Activated T-helper 1 cell treated with Interleukin-2 at 50 U/mL for 16 hours (primary cell): ENCODE measurements around the gene NPY2R.

Experiments
- DNase-seq: peaks from one replicate; pipeline ENCODE4 v3.0.0-alpha.2; 2020; ENCODE audit warnings: low read depth

Gene NPY2R, protein sequence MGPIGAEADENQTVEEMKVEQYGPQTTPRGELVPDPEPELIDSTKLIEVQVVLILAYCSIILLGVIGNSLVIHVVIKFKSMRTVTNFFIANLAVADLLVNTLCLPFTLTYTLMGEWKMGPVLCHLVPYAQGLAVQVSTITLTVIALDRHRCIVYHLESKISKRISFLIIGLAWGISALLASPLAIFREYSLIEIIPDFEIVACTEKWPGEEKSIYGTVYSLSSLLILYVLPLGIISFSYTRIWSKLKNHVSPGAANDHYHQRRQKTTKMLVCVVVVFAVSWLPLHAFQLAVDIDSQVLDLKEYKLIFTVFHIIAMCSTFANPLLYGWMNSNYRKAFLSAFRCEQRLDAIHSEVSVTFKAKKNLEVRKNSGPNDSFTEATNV

DNA sequence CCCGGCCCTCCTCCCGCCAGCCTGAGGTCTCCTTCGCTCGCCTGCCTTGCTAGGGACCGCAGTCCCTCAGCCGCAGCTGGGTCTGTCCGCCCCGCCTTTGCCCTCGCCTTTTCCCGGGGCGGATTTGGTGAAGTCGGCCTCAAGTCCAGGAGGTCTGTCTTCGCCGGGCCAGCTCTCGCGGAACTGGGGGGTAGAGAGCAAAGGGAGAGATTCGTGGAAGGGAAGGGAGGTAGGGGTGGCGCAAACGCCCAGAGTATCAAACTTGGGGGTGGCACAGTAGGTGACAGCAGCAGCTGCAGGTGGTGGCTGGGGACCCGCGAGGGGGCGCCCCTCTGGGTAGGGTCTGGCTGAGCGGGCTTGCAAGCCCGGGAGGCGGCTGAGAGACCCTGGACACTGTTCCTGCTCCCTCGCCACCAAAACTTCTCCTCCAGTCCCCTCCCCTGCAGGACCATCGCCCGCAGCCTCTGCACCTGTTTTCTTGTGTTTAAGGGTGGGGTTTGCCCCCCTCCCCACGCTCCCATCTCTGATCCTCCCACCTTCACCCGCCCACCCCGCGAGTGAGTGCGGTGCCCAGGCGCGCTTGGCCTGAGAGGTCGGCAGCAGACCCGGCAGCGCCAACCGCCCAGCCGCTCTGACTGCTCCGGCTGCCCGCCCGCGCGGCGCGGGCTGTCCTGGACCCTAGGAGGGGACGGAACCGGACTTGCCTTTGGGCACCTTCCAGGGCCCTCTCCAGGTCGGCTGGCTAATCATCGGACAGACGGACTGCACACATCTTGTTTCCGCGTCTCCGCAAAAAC lies at the start of gene NPY2R:
NPY2R (plus strand) TSS at position 379 of the 797 bp plus-strand sequence. CDS start 5,304 bp downstream, outside the sequence.
- DNase-seq = no peak

GRCh38 chr4:155161357-155161756 lies 47.1 kb upstream of the NPY2R start:
- no peak for DNase-seq

DNA sequence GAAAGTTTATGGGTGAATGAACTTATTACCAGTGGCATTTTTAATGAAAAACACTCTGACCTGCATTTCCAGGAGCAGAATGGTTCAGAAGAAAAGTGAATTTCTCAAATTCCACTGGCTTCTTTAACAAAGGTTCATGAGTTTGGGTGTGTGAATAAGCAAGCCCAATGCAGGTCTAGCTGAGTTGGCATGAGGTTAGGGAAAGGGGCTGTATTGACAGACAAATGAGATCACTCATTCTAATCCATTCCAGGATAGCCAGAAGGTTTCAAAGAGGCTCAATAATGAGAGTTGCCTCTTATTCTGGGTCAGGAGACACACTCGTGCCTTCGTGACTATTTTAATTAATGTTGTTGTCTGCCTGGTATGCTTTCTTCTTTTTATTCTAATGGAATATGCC lies 43.7 kb upstream of the NPY2R start:
- no peak for DNase-seq

GRCh38 chr4:155170569-155170968 lies 37.9 kb upstream of the NPY2R start:
- DNase-seq = no peak

DNA sequence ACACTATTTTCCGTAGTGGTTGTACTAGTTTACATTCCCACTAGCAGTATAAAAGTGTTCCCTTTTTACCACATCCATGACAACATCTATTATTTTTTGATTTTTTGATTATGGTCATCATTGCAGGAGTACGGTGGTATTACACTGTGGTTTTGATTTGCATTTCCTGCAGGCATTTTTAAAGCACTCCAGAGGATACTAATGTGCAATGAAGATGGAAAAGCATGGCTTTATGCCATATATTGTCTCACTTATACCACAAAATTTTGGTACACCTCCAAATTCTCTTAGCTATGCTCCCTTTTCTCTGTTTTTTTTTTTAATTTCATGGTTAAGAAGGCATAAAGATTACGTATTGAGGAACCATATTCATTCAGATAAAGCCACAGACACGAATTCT lies 35.1 kb upstream of the NPY2R start:
- DNase-seq = no peak

DNA sequence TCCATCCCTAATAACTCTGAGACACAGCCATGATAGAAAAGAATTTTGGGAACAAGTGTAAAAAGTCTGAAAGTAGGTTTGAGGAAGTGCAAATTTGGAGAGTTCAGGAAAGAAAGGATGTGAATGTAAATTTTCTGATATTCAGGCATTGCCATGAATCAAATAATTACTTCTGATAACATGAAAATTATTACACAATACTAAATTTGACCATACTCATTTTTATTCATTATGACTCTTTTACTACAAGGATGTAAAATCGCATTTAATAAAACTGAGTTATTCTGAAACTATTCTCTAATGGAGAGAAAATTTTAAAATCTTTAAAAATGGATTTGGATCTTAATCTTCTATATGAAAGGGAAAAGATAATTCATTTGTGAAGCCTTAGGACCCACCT lies 33.8 kb upstream of the NPY2R start:
- no peak for DNase-seq

DNA sequence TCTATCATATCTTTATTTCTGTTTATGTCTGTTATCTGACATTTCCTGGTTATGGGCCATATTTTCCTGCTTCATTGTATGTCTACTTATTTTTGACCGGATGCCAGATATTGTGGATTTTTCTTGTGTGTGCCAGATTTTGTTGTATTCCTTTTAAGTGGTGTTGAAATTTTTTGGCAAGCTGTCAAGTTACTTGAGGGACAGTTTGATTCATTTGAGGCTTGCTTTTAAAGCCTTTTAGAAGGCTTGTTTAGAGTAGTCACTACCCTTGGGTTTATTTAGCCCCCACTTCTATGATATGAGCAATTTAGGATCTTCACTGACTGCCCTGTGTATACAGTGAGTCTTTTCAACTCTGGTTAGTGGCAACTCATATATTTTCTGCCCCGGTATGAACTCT lies 29.2 kb upstream of the NPY2R start:
- DNase-seq = no peak

GRCh38 chr4:155186972-155187371 lies 21.5 kb upstream of the NPY2R start:
- DNase-seq = no peak

DNA sequence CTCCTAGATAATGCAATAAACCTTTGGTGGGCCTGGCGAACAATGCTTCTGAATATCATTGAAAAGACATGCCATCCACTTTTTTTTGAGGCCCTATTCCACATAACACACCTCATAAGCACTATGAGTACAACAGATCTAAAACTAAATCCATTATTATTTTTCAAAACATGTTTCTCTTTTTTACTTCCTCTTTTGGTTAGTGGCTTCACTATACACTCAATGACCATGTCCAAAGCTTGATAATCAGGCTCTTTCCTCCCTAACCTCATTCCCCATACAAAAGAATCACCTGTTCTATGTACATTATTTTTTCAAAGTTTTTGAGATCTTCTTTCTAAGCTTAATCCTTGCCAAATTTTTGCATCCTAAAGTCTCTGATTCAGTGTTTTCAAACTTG lies 20.4 kb upstream of the NPY2R start:
- no peak for DNase-seq

DNA sequence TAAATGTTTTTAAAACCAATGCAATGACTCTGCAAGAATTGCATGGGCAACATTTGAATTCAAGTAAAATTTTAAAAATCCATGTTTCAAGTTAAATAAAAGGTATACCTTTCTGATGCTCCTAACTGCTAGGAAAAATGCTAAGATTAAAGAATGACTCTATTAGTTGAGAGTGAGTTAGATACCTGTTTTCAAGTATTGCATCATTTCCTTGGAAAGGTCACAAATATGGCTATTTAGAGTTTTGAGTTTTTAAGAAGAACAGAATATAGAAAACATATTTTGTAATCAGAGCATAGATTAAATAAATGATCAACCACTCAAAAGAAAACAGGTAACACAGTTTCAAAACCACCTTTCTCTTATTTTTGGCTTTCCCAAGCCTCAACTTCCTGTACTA lies 18.3 kb upstream of the NPY2R start:
- DNase-seq = no peak

DNA sequence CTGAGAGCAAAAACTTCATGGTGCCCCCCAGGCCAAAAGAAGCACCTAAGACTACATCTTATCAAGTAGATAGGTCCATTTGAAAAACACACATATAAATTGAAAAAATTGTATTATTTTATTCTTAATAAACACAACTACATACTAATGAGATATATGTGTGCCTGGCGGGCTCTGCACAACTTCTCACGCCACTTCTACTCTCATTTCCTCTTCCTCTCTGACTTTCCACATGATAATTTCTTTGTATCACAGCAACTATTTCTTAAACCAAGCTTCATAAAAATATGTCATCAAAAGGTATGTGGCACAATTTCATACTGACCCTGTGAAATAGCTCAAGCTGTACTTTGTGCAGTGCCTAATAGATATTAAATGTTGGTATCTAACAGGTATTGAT lies 10.7 kb upstream of the NPY2R start:
- no peak for DNase-seq

GRCh38 chr4:155207534-155208257 lies 740 bp upstream of the NPY2R start:
- DNase-seq = no peak

- no peak for DNase-seq
These were observed 11.6 kb downstream of the NPY2R start for GRCh38 chr4:155220025-155220424.

- no peak for DNase-seq
These were observed 18.7 kb downstream of the NPY2R start for GRCh38 chr4:155227131-155227530.

DNA sequence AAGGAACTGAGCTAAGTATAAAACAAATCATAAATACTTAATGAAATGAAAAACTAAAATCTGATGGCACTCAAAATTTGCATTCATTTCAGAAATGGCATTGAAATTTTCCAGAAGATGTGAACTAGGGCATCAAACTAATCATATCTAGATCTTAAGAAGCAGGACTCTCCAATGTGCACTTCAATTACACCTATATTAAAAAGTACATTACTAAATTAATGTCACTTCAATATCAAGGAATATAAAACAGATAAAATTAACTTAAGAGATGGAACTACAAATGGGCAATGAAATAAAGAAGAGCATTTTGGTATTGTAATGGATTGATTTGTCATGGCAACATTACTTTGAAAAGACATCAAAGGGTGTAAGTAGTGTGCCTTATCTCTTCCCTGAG lies 20.3 kb downstream of the NPY2R start:
- DNase-seq = no peak

- DNase-seq = no peak
These were observed 24.0 kb downstream of the NPY2R start for GRCh38 chr4:155232432-155232831.

DNA sequence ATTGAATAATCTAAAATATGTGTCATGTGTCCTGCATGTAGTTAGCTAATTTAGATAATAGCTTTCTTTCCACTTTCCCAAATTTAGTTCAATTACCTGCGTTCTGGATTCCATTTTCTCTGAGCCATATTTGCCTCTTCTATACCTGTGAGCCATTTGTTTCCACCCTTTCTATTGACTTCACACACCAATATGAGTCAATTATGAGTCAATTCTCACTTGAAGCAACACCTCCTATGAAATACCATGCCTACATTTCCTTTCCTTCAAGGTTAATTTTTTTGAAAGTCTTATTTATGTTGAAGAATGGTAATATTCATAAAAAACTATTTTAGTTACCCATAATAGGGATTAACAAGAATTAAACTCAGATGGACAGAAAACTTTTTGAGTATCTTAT lies 25.8 kb downstream of the NPY2R start:
- DNase-seq = no peak

DNA sequence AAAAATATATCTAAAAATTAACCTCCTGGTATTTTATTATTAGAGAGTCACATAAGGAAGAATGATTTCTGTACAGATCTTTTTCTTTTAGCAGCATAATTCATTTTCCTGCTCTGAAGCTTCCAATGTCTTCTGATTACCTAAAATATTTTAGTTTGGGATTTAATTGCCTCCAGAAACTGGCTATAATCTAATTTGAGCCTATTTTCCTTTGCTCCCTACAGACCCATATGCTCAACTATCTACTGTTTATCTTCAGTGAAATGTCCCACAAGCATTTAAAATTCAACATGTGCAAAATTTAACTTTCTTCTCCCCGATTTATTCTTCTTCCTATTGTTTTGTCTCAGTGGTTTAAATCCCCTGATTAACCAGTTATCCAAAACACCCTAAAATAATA lies 29.1 kb downstream of the NPY2R start:
- no peak for DNase-seq

DNA sequence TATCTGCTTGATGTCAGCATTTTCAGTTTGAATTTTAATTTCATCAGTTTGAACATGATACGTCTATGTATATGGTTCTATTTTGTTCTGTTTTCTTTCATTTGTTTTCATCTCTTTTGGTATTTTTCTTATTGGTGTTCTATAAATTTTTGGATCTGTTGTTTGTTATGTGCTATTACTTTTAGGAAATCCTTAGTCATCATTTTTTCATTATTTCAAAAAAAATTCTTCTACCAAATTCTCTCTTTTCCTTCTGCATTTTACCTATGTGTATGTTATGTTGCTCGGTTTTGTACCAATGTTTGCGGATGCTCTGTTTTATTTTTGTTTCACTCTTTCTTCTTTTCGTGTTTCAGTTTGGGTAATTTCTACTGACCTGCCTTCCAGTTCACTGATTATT lies 32.8 kb downstream of the NPY2R start:
- DNase-seq = no peak

- DNase-seq = no peak
These were observed 33.2 kb downstream of the NPY2R start for GRCh38 chr4:155241664-155242063.

DNA sequence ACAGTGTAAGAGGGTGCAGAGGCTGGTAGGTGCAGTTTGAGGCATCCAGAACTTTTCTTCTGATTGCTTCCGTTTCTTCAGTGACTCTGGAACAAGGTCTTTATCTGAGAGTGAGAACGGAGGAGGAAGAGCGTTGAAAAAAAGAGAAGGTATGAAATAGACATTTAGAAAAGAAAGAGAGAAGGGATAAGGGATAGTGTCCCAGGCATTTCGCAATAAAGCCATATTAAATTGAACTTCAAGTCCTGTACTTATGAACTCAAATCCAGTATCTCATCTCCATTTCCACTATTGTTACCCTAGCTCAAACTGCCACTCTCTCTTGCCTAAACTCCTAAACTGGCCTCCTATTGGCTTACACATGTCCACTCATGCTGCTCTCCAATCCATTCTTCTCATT lies 36.7 kb downstream of the NPY2R start:
- no peak for DNase-seq

DNA sequence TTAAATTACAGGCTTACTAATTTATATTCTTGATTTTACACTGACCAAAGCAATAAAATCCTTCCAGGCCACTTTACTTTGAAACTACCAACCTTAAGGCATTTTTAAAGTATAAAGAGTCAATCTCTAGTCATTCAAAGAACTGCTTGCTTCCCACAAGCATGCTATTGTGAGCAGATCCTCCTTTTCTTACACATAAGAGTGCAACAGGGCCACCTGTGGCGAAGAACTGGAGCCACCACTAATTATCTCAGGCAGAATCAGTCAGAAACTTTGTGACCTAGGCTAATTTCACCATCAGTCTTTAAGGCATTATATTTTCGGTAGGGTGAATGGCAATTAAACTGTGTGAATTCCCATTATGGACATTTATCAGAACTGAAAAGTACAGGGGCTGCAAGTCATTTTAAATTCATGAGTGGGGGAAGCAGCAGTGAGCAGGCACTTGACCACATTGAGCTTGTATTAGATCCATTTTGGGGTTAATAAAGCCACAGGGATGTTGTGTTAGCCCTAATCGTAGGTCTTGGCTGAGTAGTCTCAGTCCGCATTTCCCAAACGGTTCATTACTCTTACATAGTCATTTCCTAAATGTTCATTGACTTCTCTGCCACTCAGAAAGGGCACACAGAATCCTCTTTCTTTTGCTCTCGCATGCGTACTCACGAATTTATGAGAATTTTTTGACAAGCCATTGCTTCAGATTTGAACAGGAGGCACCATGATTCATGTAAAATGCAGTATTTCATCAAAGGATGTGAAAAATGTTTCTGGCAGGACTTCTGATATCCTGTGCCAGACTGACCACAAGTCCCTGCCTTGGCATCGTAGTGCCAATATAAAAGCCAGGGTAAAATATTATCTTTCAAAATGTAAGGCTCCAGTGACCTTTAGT lies 39.8 kb downstream of the NPY2R start:
- no peak for DNase-seq
